GM12878 (cell line): ENCODE results near the gene TSC22D1. TPM values are rescaled to one million over a fixed set of nuclear protein-coding genes. Genes with fewer than 3 reads are reported as not detected.

Experiments used
- ATAC-seq: fragments of 200-7000 bp; cut with Tn5 transposase; 3 replicates; pipeline ENCODE4 v1.9.1; 2020; ENCODE audit warnings: mild to moderate bottlenecking, moderate library complexity
- BruUV-seq: library from RNA; stranded (reverse); fragments of 400-500 nt; replicated peaks from 2 replicates; lab custom pipeline; 2021; lab: Mats Ljungman, UMichigan
- CTCF ChIA-PET: fragments of 300-600 bp; sonication (Branson Sonifier 250); formaldehyde crosslinking; extraction: SDS; loops from one replicate; lab custom pipeline; 2021; ENCODE audit warnings: inconsistent platforms; lab: Yijun Ruan, JAX
- POLR2A ChIA-PET: fragments of 350-600 bp; formaldehyde crosslinking; extraction: SDS; loops from one replicate; lab custom pipeline; 2021; ENCODE audit warnings: inconsistent platforms; lab: Charles Lee
- RAD21 ChIA-PET: fragments of 300-600 bp; sonication (Branson Sonifier 250); formaldehyde crosslinking; loops from one replicate; lab custom pipeline; 2023; ENCODE audit warnings: antibody characterized with exemption; ENCODE audit not compliant: unreplicated experiment; lab: Charles Lee
- SMC1A ChIA-PET: fragments of 300-600 bp; sonication (Branson Sonifier 250); formaldehyde crosslinking; loops from one replicate; lab custom pipeline; 2023; ENCODE audit not compliant: unreplicated experiment, uncharacterized antibody; lab: Charles Lee
- DNase-seq: peaks from one replicate; pipeline ENCODE4 v3.0.0-alpha.2; 2011; ENCODE audit warnings: low read depth, low spot score
- FAIRE-seq: peaks from 3 replicates; lab custom pipeline; 2011; peaks lifted over from hg19 to GRCh38; lab: Jason Lieb, UNC
- H2AFZ ChIP-seq: 2 replicates; pipeline ENCODE4 v1.6.0; 2011; ENCODE audit warnings: low read depth, low read length, control low read depth; ENCODE audit not compliant: control insufficient read depth
- H3K27ac ChIP-seq: 2 replicates; pipeline ENCODE4 v1.5.1; 2011; ENCODE audit warnings: control low read depth; ENCODE audit not compliant: control insufficient read depth, insufficient read depth
- H3K27me3 ChIP-seq, 2 experiments: replicated peaks in 1 of 2; 2 replicates each; pipeline versions ENCODE4 v1.6.0 to v1.6.1; 2011; ENCODE audit warnings: low read length in 1 of 2; ENCODE audit not compliant: control insufficient read depth in 2 of 2, insufficient read depth in 2 of 2
- H3K36me3 ChIP-seq, 2 experiments: 2 replicates each; pipeline ENCODE4 v1.5.1; 2011; ENCODE audit warnings: low read length in 1 of 2; ENCODE audit not compliant: control insufficient read depth in 2 of 2, insufficient read depth in 2 of 2
- H3K4me1 ChIP-seq: 2 replicates; pipeline ENCODE4 v1.6.1; 2011; ENCODE audit warnings: mild to moderate bottlenecking, low read length, moderate library complexity, mixed read lengths; ENCODE audit not compliant: control insufficient read depth, insufficient read depth
- H3K4me2 ChIP-seq: 2 replicates; pipeline ENCODE4 v1.6.0; 2011; ENCODE audit warnings: control low read depth; ENCODE audit not compliant: control insufficient read depth, insufficient read depth
- H3K4me3 ChIP-seq: fragments of 200-600 bp; sonication (generic); 2 replicates; pipeline ENCODE4 v1.5.1; 2016
- H3K79me2 ChIP-seq: 2 replicates; pipeline ENCODE4 v1.6.0; 2011; ENCODE audit warnings: low read length; ENCODE audit not compliant: control insufficient read depth, insufficient read depth
- H3K9ac ChIP-seq: 2 replicates; pipeline ENCODE4 v1.8.0; 2011; ENCODE audit warnings: low read length, control low read depth, mixed read lengths; ENCODE audit not compliant: control insufficient read depth, insufficient read depth
- H3K9me3 ChIP-seq: replicated peaks from 3 replicates; pipeline ENCODE4 v1.5.1; 2011; ENCODE audit warnings: mild to moderate bottlenecking, low read length; ENCODE audit not compliant: control insufficient read depth, insufficient read depth
- H4K20me1 ChIP-seq: 2 replicates; pipeline ENCODE4 v1.6.0; 2011; ENCODE audit not compliant: control insufficient read depth, insufficient read depth
- BCL11A ChIP-seq: IDR thresholded peaks from 2 replicates; pipeline ENCODE4 v1.6.1; 2011; ENCODE audit warnings: low read depth, low read length
- RUNX3 ChIP-seq: IDR thresholded peaks from 2 replicates; pipeline ENCODE4 v1.6.1; 2012; ENCODE audit warnings: low read length, inconsistent platforms
- SREBF1 ChIP-seq: IDR thresholded peaks from 2 replicates; pipeline ENCODE4 v1.6.1; 2012; ENCODE audit warnings: mild to moderate bottlenecking, low read length
- ZNF24 ChIP-seq: fragments of 450-650 bp; IDR thresholded peaks from 2 replicates; pipeline ENCODE4 v1.6.1; 2017; ENCODE audit warnings: antibody characterized with exemption, mild to moderate bottlenecking
- WGBS: methylation state at CpG from one replicate; pipeline ENCODE4 v1.1.6; 2016; ENCODE audit warnings: low lambda C conversion rate; ENCODE audit not compliant: insufficient replicate concordance, insufficient coverage; ENCODE audit errors: missing lambda C conversion rate; 5-methylcytosine and 5-hydroxymethylcytosine counted together
- in situ Hi-C: fragments of 300-500 bp; cut with MboI; formaldehyde crosslinking; loops from 9 replicates; pipeline ENCODE4 v1.14.3; 2018; ENCODE audit warnings: mixed read lengths
- intact Hi-C: fragments of 100-400 bp; cut with micrococcal nuclease; formaldehyde crosslinking; loops from one replicate; pipeline ENCODE4 v1.14.2; 2022; ENCODE audit not compliant: unreplicated experiment
- polyA plus RNA-seq, 11 experiments: library from polyadenylated mRNA; depleted of rRNA in 4 of 11; unstranded in 6 of 11; stranded (reverse) in 5 of 11; fragments of >200 nt; fragmentation: Nextera tagmentation in 4 of 11; fragmentation: Illumina TruSeq in 1 of 11; extraction: Ambion mirVana in 4 of 11; extraction: Trizol in 1 of 11; gene quantifications; 1 replicate in 1 of 11; 2 replicates in 10 of 11; pipeline versions ENCODE4 v1.2.1 to v1.2.3, GENCODE V29; 2011 to 2016; ENCODE audit warnings: inconsistent platforms in 2 of 11, missing spikeins in 2 of 11, low read depth in 1 of 11
- total RNA-seq, 4 experiments: library from RNA; depleted of rRNA in 3 of 4; stranded (reverse); fragments of >200 nt in 3 of 4; fragmentation: Illumina TruSeq in 1 of 4; extraction: Trizol in 1 of 4; gene quantifications; 2 replicates each; pipeline versions ENCODE4 v1.2.1 to v1.2.3, GENCODE V29; 2013 to 2021
- TF ChIP-seq, protein P1 (sequence below): fragments of 450-650 bp; IDR thresholded peaks from 2 replicates; pipeline ENCODE4 v1.6.1; 2017; ENCODE audit warnings: antibody characterized with exemption, mild to moderate bottlenecking, moderate library complexity
- TF ChIP-seq, protein P2 (sequence below): fragments of 450-650 bp; conservative IDR thresholded peaks from 2 replicates; pipeline ENCODE4 v1.6.1; 2017; ENCODE audit warnings: mild to moderate bottlenecking, moderate library complexity

Gene TSC22D1
- total and polyA plus RNA-seq, 10 of the 15 experiments (the other 5 are each of a cell fraction or from before 2014, with no cell fraction given): 0.37 to 15.7 (median 7.5) TPM

DNA sequence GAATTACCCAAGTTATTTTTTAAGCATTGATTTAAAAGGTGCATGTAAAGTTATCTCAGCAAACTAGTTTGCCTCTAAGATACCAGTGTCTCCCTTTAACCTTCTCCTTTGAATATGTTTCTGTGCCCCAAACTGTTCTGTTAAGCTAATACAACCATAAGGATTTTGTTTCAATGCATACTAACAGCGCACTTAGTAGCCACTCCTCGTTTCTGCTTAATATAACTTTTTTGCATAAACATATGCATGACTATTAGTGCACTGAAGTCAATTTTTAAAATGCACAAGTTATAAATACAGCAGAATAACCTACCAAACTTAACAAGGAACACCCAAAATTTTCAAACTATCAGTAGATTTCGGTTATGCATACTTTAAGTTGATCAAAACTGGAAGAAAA is 123.1 kb downstream of the TSC22D1 start:
- Histone ChIP-seq H3K4me1 (no peaks in the 10 kb centered on the region), H4K20me1 (no peaks in the 10 kb centered on the region), H3K9ac (no peak overlapping the region), H3K9me3 (no peaks in the 10 kb centered on the region; the same call in 2 of the 3 replicates), H2AFZ (no peak overlapping the region), H3K4me3 (no peak overlapping the region), H3K27me3 (no peaks in the 10 kb centered on the region), H3K4me2 (no peak overlapping the region), H3K36me3 (no peaks in the 10 kb centered on the region), H3K27ac (no peak overlapping the region), H3K79me2 (no peaks in the 10 kb centered on the region)
- ChIA-PET CTCF (no interaction called here), POLR2A (no interaction called here), RAD21 (no interaction called here), SMC1A (no interaction called here)
- TF ChIP-seq RUNX3 (no peak), SREBF1 (no peak), ZNF24 (no peak), BCL11A (no peak)
- TF ChIP-seq, protein P1, sequence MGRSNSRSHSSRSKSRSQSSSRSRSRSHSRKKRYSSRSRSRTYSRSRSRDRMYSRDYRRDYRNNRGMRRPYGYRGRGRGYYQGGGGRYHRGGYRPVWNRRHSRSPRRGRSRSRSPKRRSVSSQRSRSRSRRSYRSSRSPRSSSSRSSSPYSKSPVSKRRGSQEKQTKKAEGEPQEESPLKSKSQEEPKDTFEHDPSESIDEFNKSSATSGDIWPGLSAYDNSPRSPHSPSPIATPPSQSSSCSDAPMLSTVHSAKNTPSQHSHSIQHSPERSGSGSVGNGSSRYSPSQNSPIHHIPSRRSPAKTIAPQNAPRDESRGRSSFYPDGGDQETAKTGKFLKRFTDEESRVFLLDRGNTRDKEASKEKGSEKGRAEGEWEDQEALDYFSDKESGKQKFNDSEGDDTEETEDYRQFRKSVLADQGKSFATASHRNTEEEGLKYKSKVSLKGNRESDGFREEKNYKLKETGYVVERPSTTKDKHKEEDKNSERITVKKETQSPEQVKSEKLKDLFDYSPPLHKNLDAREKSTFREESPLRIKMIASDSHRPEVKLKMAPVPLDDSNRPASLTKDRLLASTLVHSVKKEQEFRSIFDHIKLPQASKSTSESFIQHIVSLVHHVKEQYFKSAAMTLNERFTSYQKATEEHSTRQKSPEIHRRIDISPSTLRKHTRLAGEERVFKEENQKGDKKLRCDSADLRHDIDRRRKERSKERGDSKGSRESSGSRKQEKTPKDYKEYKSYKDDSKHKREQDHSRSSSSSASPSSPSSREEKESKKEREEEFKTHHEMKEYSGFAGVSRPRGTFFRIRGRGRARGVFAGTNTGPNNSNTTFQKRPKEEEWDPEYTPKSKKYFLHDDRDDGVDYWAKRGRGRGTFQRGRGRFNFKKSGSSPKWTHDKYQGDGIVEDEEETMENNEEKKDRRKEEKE: no peak
- TF ChIP-seq, protein P2, sequence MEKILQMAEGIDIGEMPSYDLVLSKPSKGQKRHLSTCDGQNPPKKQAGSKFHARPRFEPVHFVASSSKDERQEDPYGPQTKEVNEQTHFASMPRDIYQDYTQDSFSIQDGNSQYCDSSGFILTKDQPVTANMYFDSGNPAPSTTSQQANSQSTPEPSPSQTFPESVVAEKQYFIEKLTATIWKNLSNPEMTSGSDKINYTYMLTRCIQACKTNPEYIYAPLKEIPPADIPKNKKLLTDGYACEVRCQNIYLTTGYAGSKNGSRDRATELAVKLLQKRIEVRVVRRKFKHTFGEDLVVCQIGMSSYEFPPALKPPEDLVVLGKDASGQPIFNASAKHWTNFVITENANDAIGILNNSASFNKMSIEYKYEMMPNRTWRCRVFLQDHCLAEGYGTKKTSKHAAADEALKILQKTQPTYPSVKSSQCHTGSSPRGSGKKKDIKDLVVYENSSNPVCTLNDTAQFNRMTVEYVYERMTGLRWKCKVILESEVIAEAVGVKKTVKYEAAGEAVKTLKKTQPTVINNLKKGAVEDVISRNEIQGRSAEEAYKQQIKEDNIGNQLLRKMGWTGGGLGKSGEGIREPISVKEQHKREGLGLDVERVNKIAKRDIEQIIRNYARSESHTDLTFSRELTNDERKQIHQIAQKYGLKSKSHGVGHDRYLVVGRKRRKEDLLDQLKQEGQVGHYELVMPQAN: no peak
- DNase-seq (no peak), FAIRE-seq (no peak), ATAC-seq (no peak)
- no TSS peak for BruUV-seq
- in situ Hi-C loops (no loop called here), intact Hi-C loops (no loop called here)
- 25% methylated on average over 3 of the region's 3 CpGs for WGBS
